HG03575 (cell line): ENCODE data around the gene PI4KB.

Experiments
- ATAC-seq: cut with Tn5 transposase; IDR thresholded peaks from one replicate; pipeline ENCODE4 v1.9.1; 2021; ENCODE audit not compliant: unreplicated experiment, insufficient number of reproducible peaks, low FRiP score; ENCODE audit errors: extremely low read depth

Gene PI4KB

GRCh38 chr1:151346769-151347522 lies 19.7 kb upstream of the PI4KB start, which contains the start of gene RFX5:
TSS of gene RFX5 (minus strand) at chr1:151347252. CDS start at chr1:151346320, 932 bp downstream.
- peak; percentile 75 for ATAC-seq

GRCh38 chr1:151346082-151346768 lies 19.0 kb upstream of the PI4KB start:
- no peak for ATAC-seq

DNA sequence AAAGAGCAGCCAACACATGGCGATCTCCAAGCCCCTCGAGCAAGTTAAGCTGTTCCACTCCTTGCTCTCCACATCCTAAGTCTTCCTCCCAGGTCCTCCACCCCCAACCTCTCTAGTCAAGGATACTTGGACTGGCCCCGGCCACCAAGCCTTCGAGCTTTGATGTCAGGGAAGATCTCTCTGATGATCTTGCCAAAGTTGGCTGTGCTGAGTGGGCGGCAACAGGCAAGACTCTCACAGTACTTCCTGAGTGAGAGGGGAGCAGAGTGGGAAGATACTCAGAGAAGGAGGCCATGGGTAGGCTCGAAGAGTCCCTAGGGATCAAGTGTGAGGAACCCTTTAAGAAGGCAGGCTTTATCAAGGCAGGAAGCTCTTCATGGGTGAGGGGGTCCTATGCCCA lies 17.1 kb upstream of the PI4KB start:
- ATAC-seq, result no peak

DNA sequence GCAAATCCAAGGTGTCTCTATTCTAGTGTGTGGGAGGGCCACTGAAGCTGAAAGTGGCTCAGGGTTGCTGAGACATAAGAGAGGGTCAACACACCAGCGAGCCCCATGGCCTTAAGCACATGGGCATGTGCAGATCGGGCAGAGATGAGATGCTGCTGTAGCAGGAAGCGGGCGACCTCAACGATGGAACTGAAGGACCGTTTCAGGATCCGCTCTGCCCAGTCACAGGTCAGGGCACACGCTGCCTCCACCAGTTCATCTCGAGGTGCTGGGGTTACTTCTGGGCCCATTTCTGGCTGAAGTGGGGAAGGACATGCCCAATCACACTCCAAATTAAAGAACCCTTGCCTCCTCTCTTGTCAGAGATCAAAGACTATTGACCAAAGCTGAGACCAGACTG lies 16.4 kb upstream of the PI4KB start:
- ATAC-seq, result no peak

- ATAC-seq, result no peak
Measured at GRCh38 chr1:151342569-151342968, 15.4 kb upstream of the PI4KB start.

DNA sequence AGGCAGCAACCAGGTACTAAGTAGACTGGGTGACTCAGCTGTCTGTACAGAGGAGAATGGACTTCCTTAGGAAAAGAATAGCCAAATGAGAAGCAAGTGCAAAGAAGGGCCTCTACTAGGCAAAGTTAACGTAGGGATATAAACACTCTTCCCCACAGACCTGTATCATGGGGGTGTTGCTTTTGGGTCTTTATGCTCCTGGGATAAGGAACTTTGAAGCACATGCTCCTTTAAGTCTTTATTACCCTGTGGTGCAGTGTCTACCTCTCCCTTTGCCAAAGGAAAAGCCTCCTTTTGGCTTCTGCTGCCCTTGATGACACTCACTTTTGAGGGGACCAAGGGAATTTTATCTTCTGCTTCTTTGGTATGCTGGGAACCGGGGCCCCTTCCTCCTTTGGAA lies 14.8 kb upstream of the PI4KB start:
- ATAC-seq, result no peak

GRCh38 chr1:151340870-151341754 lies 13.9 kb upstream of the PI4KB start:
- ATAC-seq, result no peak

GRCh38 chr1:151336556-151336955 lies 9.3 kb upstream of the PI4KB start:
- no peak for ATAC-seq

GRCh38 chr1:151334822-151335221 lies 7.6 kb upstream of the PI4KB start:
- no peak for ATAC-seq

- no peak for ATAC-seq
Measured at GRCh38 chr1:151327903-151328674, 873 bp upstream of the PI4KB start.

DNA sequence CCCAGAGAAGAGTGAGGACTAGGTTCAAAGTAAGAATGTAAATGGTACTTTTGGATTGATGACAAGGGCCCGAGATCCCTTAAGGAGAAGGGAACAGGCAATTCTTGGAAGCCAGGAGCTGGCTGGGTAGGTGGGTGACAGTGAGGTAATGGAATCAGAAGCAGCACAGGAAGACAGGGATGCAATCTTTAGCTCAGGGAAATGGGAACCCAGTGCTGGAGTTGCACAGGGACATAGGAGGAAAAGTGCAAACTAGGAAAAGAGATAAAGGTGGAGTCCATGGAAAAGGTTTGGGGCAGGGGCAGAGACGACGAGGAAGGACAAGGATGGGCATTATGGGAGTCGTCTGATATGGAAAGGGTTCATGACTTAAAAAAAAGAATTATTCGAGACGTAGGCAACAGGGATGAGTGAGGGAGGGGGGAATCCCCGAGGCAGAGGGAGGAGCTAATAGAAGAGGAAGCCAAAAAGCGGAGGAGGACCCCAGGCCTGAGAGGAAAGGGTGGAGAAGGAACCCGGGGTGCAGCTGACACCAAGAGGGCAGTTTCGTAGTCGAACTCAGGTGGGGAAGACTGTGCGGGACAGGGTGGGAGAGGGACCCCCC lies 495 bp downstream of the PI4KB start:
- ATAC-seq, result no peak

GRCh38 chr1:151325646-151326429 lies 1.4 kb downstream of the PI4KB start:
- no peak for ATAC-seq

- ATAC-seq, result no peak
Measured at GRCh38 chr1:151325231-151325630, 2.0 kb downstream of the PI4KB start.

GRCh38 chr1:151324390-151324930 lies 2.8 kb downstream of the PI4KB start:
- ATAC-seq, result no peak

DNA sequence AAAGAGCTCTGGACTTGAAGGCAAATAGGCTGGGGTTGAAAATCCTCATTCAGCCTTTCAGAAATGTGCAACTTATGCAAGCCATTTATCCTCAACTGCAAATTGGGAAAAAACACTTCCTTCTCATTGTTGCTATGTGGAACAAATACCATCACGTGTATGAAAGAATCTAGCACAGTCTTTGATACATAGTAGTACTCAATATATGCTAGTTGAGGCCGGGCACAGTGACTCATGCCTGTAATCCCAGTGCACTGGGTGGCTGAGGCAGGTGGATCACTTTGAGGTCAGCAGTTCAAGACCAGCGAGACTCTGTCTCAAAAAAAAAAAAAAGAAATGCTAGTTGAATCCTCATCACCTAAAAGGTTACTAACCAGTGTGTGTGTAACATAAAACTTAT lies 8.2 kb downstream of the PI4KB start:
- no peak for ATAC-seq

DNA sequence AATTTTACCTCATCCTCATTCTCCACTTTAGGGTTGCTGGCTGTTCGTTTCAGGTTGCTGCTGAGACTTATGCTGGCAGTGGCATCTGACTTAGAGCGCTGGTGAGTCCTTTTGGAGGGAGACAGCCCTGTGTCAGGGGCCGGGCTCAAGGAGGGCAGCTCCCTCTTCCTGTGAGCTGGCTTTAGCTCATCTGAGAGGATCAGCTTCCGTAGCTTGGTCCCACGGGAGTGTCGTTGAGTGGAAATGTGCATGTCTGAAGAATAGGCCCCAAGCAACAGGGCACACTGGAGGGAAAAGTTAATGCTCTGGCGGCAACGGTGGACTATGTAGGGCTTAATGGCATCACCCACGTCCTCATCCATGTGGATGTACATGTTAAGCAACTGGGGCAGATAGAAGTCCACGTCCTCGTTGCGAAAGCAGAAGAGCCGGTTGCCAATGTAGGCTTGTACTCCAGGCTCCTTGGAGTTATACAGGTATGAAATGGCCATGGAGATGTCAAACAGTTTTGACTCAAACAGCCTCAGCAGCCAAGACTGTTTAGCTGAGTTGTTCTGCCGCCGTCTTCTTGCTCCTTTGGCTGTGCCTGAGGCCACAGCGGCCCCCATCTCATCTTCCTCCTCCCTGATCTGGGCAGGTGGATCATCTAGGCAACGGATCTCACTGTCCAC lies 11.5 kb downstream of the PI4KB start:
- ATAC-seq, result no peak
